GM12875 (cell line): ENCODE data around the gene UQCC2.

Experiments used
- H3K4me3 ChIP-seq: one replicate; pipeline ENCODE4 v1.5.1; 2011; ENCODE audit warnings: low read depth, low read length, control low read depth
- CTCF ChIP-seq: IDR thresholded peaks from 2 replicates; pipeline ENCODE4 v1.5.1; 2011; ENCODE audit warnings: low read depth, mild to moderate bottlenecking, control low read depth, inconsistent platforms, low read length, moderate library complexity, borderline replicate concordance; ENCODE audit not compliant: insufficient read depth

The UQCC2 gene

GRCh38 chr6:33744001-33744848 lies 32.7 kb upstream of the UQCC2 start:
- no peak overlapping the region for H3K4me3 ChIP-seq
- TF ChIP-seq CTCF, result peak; percentile 87

GRCh38 chr6:33742837-33743236 lies 31.3 kb upstream of the UQCC2 start:
- no peak overlapping the region for H3K4me3 ChIP-seq
- no peak for TF ChIP-seq CTCF

- TF ChIP-seq CTCF, result no peak
- no peak overlapping the region for H3K4me3 ChIP-seq
Observed at GRCh38 chr6:33742092-33742491, 30.6 kb upstream of the UQCC2 start.

GRCh38 chr6:33740794-33741193 lies 29.3 kb upstream of the UQCC2 start:
- no peak overlapping the region for H3K4me3 ChIP-seq
- TF ChIP-seq CTCF, result no peak

GRCh38 chr6:33740204-33740608 lies 28.7 kb upstream of the UQCC2 start:
- H3K4me3 ChIP-seq, result no peak overlapping the region
- TF ChIP-seq CTCF, result no peak

- TF ChIP-seq CTCF, result no peak
- no peak overlapping the region for H3K4me3 ChIP-seq
Observed at GRCh38 chr6:33739571-33739970, 28.1 kb upstream of the UQCC2 start.

- no peak overlapping the region for H3K4me3 ChIP-seq
- no peak for TF ChIP-seq CTCF
Observed at GRCh38 chr6:33738879-33739278, 27.4 kb upstream of the UQCC2 start.
